T-helper 1 cell treated with Interleukin-12 subunit alpha and Interleukin-12 subunit beta and Interleukin-4 antibody, amounts not matched to agents 30 μg/mL and 1 μg/mL, for 36 hours (primary cell): ENCODE measurements around the gene TSPAN9.

Experiments used
- H3K27ac Mint-ChIP-seq: one replicate; pipeline ENCODE4 v1.8.0; 2021; ENCODE audit warnings: mild to moderate bottlenecking, mixed read lengths
- H3K27me3 Mint-ChIP-seq: one replicate; pipeline ENCODE4 v1.8.0; 2021; ENCODE audit warnings: low read depth, mixed read lengths
- H3K36me3 Mint-ChIP-seq: one replicate; pipeline ENCODE4 v1.8.0; 2021; ENCODE audit warnings: low read depth, mixed read lengths
- H3K4me1 Mint-ChIP-seq: one replicate; pipeline ENCODE4 v1.8.0; 2021; ENCODE audit warnings: low read depth, mixed read lengths
- H3K4me3 Mint-ChIP-seq: one replicate; pipeline ENCODE4 v1.8.0; 2021; ENCODE audit warnings: mild to moderate bottlenecking, moderate library complexity, mixed read lengths
- H3K9me3 Mint-ChIP-seq: one replicate; pipeline ENCODE4 v1.8.0; 2021; ENCODE audit warnings: mixed read lengths

The TSPAN9 gene

GRCh38 chr12:3139760-3140159 is 62.6 kb downstream of the TSPAN9 start:
- H3K4me3 Mint-ChIP-seq, result no peak overlapping the region
- H3K4me1 Mint-ChIP-seq, result no peaks in the 10 kb centered on the region
- no peaks in the 10 kb centered on the region for H3K36me3 Mint-ChIP-seq
- no peak overlapping the region for H3K27ac Mint-ChIP-seq
- H3K9me3 Mint-ChIP-seq, result no peaks in the 10 kb centered on the region
- H3K27me3 Mint-ChIP-seq, result peaks cover 5% of the 10 kb centered on the region

- no peaks in the 10 kb centered on the region for H3K4me1 Mint-ChIP-seq
- H3K27ac Mint-ChIP-seq, result no peak overlapping the region
- no peak overlapping the region for H3K4me3 Mint-ChIP-seq
These were observed 63.1 kb downstream of the TSPAN9 start for GRCh38 chr12:3140284-3140683.

DNA sequence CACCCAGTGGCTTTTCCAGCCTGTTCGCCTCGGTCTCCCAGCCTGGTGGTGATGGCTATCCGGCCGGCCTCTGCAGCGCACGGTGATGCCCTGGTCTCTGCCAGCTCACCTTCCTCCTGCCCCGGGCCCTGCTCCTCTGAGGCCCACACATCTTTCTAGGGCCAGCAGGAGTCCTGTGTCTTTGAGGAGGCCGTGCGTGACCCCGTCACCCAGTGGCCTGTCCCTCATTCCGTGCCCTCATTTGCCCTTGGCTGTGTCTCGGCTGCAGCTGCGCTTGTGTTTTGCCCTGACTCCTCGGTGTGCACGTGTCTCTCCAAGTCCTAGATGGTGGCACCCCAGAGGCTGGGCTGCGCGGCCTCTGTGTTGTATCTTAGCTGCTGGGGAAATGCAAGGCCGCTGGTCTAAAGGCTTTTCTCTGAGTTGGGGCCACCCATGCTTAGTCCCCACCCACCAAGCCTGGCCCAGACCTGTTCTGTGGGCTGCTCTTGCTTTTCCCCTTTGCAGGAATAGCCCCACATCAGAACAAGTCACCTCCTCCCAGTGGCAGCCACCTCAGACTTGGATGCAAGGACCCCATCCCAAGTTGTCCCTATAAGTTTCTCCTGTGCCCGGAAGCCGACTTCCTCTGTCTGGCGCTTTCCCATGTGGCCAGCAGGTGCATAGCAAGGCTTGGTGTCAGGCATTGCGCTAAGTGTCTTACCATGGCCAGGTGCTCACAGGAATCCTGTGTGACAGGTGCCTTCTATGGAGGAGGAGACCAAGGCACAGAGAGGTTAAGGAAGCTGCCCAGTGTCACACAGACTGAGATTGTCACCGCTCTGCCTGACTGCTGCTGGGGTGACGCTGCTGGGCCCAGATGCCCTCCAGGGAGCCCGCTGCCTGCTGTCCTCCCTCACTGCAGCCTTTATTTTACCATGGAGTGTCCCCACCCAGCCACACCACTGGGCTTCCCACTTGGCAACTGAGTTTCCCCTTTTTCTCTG is 64.5 kb downstream of the TSPAN9 start:
- Mint-ChIP-seq H3K27me3 (no peaks in the 10 kb centered on the region), H3K36me3 (no peaks in the 10 kb centered on the region), H3K4me1 (no peaks in the 10 kb centered on the region), H3K4me3 (no peak overlapping the region), H3K9me3 (no peaks in the 10 kb centered on the region), H3K27ac (no peak overlapping the region)

More at GRCh38 chr12:3140284-3140683, 63.1 kb downstream of the TSPAN9 start:
- H3K9me3 Mint-ChIP-seq, result no peaks in the 10 kb centered on the region
- peaks cover 4% of the 10 kb centered on the region for H3K27me3 Mint-ChIP-seq
- no peaks in the 10 kb centered on the region for H3K36me3 Mint-ChIP-seq

DNA sequence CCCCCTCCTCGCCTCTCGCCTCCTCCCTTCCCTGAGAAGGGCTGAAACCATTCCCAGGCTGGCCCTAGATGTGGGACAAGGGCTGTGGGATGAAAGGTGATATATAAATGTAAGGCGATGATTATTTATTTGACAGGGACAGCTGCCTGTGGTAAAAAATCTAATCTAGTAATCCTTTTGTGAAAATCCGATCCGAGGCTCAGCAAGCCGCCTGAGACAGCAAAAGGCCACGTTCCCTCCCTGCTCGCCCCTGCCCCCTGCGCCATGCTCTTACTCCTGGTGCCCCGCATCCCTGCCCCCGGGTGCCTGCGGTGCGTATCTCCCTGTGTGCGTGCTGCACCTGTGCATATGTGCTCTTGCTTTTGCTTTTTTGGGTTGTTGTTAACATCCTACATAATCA is 65.2 kb downstream of the TSPAN9 start:
- Mint-ChIP-seq H3K27ac (no peak overlapping the region), H3K27me3 (no peaks in the 10 kb centered on the region), H3K4me1 (no peaks in the 10 kb centered on the region), H3K4me3 (no peak overlapping the region), H3K36me3 (no peaks in the 10 kb centered on the region), H3K9me3 (no peaks in the 10 kb centered on the region)

DNA sequence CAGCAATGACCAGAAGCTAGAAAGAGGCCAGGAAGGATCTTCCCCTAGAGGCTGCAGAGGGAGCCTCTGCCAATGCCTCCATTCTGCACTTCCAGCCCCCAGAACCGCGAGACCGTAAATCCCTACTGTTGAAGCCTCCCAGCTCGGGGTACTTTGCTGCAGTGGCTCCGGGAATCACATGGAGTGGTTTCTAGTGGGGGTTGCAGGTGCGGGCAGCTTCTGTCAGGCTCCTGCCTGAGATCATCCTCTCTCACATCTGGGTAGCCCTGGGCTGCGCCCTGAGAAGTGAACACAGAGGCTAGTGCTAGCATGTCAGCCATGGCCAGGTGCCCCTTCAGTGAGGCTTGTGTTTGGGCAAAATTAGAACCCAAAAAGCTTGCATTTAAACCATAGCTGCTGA is 67.3 kb downstream of the TSPAN9 start:
- no peak overlapping the region for H3K27ac Mint-ChIP-seq
- H3K9me3 Mint-ChIP-seq, result no peaks in the 10 kb centered on the region
- H3K27me3 Mint-ChIP-seq, result no peaks in the 10 kb centered on the region
- no peak overlapping the region for H3K4me3 Mint-ChIP-seq
- H3K36me3 Mint-ChIP-seq, result no peaks in the 10 kb centered on the region
- H3K4me1 Mint-ChIP-seq, result no peaks in the 10 kb centered on the region

GRCh38 chr12:3145033-3145432 is 67.9 kb downstream of the TSPAN9 start:
- Mint-ChIP-seq H3K27me3 (peaks cover 5% of the 10 kb centered on the region), H3K36me3 (no peaks in the 10 kb centered on the region), H3K4me1 (no peaks in the 10 kb centered on the region), H3K9me3 (no peaks in the 10 kb centered on the region), H3K27ac (no peak overlapping the region), H3K4me3 (no peak overlapping the region)

GRCh38 chr12:3145546-3146310 is 68.5 kb downstream of the TSPAN9 start:
- no peaks in the 10 kb centered on the region for H3K4me1 Mint-ChIP-seq
- H3K27ac Mint-ChIP-seq, result no peak overlapping the region
- H3K27me3 Mint-ChIP-seq, result peaks cover 12% of the 10 kb centered on the region
- no peaks in the 10 kb centered on the region for H3K9me3 Mint-ChIP-seq
- no peak overlapping the region for H3K4me3 Mint-ChIP-seq
- no peaks in the 10 kb centered on the region for H3K36me3 Mint-ChIP-seq

DNA sequence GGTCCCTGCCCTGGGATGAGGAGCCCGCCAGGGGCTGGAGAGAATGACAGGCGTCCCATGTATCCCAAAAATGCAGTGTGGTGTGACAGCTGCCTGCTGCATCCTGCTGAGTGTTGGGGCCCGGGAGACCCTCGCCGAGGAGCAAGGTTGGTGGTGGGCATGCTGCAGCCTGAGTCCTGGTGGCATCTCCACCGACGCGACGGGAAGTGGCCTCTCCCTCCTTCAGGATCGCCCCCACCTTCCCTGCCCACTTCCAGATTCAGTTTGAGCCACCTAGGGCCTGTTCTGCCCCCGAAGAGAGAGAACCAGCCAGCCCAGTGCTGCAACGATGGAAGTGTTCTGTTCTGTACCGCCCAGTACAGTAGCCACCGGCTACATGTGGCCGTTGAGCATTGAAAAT is 70.1 kb downstream of the TSPAN9 start:
- no peaks in the 10 kb centered on the region for H3K36me3 Mint-ChIP-seq
- no peak overlapping the region for H3K4me3 Mint-ChIP-seq
- peaks cover 23% of the 10 kb centered on the region for H3K27me3 Mint-ChIP-seq
- no peaks in the 10 kb centered on the region for H3K4me1 Mint-ChIP-seq
- no peak overlapping the region for H3K27ac Mint-ChIP-seq
- no peaks in the 10 kb centered on the region for H3K9me3 Mint-ChIP-seq

- Mint-ChIP-seq H3K27me3 (peaks cover 23% of the 10 kb centered on the region), H3K27ac (no peak overlapping the region), H3K4me3 (no peak overlapping the region), H3K36me3 (no peaks in the 10 kb centered on the region), H3K4me1 (no peaks in the 10 kb centered on the region), H3K9me3 (no peaks in the 10 kb centered on the region)
These were observed 71.3 kb downstream of the TSPAN9 start for GRCh38 chr12:3148366-3149000.

DNA sequence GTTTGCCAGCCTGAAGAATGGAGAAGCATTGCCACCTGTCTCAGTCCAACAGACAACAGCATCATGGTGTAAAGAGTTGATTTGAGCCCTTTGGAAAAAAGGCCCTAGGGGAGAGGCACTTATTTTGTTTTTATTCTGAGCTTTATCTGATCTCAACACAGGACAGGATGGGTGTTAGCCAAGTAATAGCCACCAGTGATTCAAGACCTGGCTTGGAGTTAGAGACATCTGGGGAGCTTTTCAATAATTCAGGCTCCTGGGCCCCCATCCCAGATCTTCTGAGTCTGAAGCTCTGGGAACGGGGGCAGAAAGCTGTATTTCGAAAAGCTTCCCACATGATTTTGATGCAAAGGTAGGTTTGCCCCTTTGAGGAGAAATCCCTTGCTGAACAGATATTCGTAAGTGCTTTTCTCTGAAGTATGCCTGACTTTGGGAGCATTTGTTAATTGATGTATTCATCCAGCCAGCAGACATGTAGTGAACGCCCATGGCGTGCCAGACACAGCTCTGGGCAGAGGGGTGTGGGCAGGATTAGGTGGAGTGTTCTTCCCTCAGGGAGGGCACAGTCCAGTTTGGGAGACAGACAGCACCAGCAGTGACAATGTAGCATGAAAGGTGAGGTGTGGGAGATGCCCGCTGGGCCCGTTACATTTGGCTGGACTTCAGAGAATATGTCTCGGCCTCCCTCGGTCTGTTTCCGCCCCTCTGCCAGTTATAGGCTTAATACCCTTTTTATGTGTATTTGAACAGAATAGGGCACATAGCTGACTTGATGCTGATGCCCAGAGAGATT is 72.5 kb downstream of the TSPAN9 start:
- Mint-ChIP-seq H3K4me3 (no peak overlapping the region), H3K36me3 (no peaks in the 10 kb centered on the region)

DNA sequence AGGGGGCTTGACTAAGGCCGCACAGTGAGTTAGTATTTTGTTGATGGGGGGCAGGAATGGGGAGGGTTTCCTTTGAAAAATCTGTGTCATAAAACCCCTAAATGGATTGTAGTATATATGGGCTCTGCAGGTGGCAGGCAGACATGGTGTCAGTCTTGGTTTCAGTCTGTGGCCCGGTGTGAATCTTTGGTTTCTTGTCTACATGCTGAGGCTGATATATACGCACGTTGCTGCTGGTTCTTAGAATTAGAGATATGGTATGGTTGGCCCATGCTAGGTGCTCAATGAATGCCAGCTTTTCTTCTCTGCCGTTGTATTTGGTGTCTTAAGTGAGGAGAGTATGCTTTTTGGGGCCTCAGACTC is 73.1 kb downstream of the TSPAN9 start:
- Mint-ChIP-seq H3K27me3 (peaks cover 34% of the 10 kb centered on the region), H3K4me1 (no peaks in the 10 kb centered on the region), H3K36me3 (no peaks in the 10 kb centered on the region), H3K27ac (no peak overlapping the region), H3K4me3 (no peak overlapping the region), H3K9me3 (no peaks in the 10 kb centered on the region)

More for the DNA sequence above, 72.5 kb downstream of the TSPAN9 start:
- no peaks in the 10 kb centered on the region for H3K4me1 Mint-ChIP-seq
- H3K27me3 Mint-ChIP-seq, result peaks cover 31% of the 10 kb centered on the region
- H3K27ac Mint-ChIP-seq, result no peak overlapping the region
- no peaks in the 10 kb centered on the region for H3K9me3 Mint-ChIP-seq

DNA sequence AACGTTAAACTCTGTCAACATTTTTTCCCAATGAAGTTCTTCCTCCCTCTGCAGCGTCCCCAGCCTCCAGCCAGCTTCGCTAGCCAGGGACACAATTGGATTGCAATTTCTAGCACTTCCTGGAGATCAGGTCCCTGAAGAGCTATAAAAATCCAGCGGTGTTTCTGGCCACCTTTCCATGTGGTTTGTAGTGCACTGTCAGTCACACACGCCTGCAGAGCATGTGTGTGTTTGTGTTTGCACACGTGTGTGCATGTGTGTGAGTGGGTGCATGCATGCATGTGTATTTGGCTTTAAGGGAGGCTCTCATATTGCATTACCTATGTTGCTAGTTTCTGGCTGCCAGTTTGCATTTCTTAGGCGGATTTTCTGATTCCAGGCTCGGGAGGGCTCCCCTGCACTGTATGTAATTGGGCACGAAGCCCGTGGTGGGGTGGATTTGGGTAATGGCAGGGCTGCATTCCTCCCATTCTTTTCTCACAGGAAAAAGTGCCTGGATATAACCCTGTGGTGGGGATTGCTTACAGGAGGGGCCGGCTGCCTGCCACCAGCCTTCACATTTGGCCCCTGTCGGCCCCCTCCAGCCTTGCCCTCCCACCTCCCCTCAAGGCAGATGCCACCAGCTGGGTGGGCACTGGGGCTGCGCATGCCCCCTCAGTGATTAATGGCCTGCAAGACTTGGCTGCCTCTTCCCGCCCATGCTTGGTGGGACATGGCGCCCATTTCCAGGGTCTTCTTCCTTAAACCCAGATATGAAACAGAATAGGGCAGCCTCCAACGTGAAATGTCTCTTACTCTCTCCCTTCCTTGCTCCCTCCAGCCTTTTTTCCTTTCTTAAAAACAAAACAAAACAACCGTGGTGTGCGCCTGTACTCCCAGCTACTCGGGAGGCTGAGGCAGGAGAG is 74.0 kb downstream of the TSPAN9 start:
- Mint-ChIP-seq H3K27ac (no peak overlapping the region), H3K4me3 (no peak overlapping the region), H3K4me1 (no peaks in the 10 kb centered on the region), H3K27me3 (peaks cover 34% of the 10 kb centered on the region), H3K9me3 (no peaks in the 10 kb centered on the region), H3K36me3 (no peaks in the 10 kb centered on the region)

GRCh38 chr12:3152011-3152511 is 74.9 kb downstream of the TSPAN9 start:
- Mint-ChIP-seq H3K4me1 (no peaks in the 10 kb centered on the region), H3K36me3 (no peaks in the 10 kb centered on the region), H3K9me3 (no peaks in the 10 kb centered on the region), H3K27ac (no peak overlapping the region), H3K27me3 (peaks cover 34% of the 10 kb centered on the region), H3K4me3 (no peak overlapping the region)
